Measurements from ENCODE around the gene DPCD.

The DPCD gene

GRCh38 chr10:101575091-101575490 lies 13.0 kb upstream of the DPCD start:
- no peak for TF ChIP-seq CTCF (IDR thresholded peaks at IDR 0.05)

- no peak for TF ChIP-seq CTCF (IDR thresholded peaks at IDR 0.05)
Measured at GRCh38 chr10:101575580-101576210, 12.4 kb upstream of the DPCD start.

- no peak for TF ChIP-seq CTCF (IDR thresholded peaks at IDR 0.05)
Measured at GRCh38 chr10:101576211-101576863, 11.8 kb upstream of the DPCD start.

GRCh38 chr10:101577121-101577871 lies 10.8 kb upstream of the DPCD start:
- no peak for TF ChIP-seq CTCF (IDR thresholded peaks at IDR 0.05)

- TF ChIP-seq CTCF (IDR thresholded peaks at IDR 0.05): no peak
Measured at GRCh38 chr10:101578192-101578591, 9.9 kb upstream of the DPCD start.

GRCh38 chr10:101578803-101579515 lies 9.2 kb upstream of the DPCD start:
- TF ChIP-seq CTCF (IDR thresholded peaks at IDR 0.05): no peak

GRCh38 chr10:101579516-101579870 lies 8.6 kb upstream of the DPCD start:
- TF ChIP-seq CTCF (IDR thresholded peaks at IDR 0.05): no peak

All from LNCAP (cell line).